K562 (cell line): ENCODE measurements around the gene FAM50B. TPM values are rescaled to one million over a fixed set of nuclear protein-coding genes. Genes with fewer than 3 reads are reported as not detected.

Experiments
- ATAC-seq: fragments of 200-7000 bp; cut with Tn5 transposase; 3 replicates; pipeline ENCODE4 v1.9.1; 2020; ENCODE audit warnings: moderate library complexity
- BruUV-seq: library from RNA; stranded (reverse); fragments of 400-500 nt; replicated peaks from 2 replicates; lab custom pipeline; 2021; lab: Mats Ljungman, UMichigan
- CTCF ChIA-PET: fragments of 300-600 bp; formaldehyde crosslinking; extraction: SDS; loops from one replicate; lab custom pipeline; 2021; ENCODE audit warnings: low intra/inter-chr PET ratio; lab: Yijun Ruan, JAX
- POLR2A ChIA-PET: fragments of 300-600, 350-650 bp; sonication (Branson Sonifier 250); formaldehyde crosslinking; extraction: SDS; loops from one replicate; lab custom pipeline; 2021; ENCODE audit warnings: antibody characterized with exemption, inconsistent platforms; lab: Yijun Ruan, JAX
- DNase-seq, 4 experiments: peaks; one replicate each; pipeline versions ENCODE4 v3.0.0 to v3.0.0-alpha.2; 2011 to 2018; ENCODE audit warnings: low spot score in 3 of 4, mixed read lengths in 3 of 4; ENCODE audit errors: extremely low read depth in 1 of 4
- FAIRE-seq: peaks from 2 replicates; lab custom pipeline; 2011; peaks lifted over from hg19 to GRCh38; lab: Jason Lieb, UNC
- H2AFZ ChIP-seq: 2 replicates; pipeline ENCODE4 v1.6.0; 2011; ENCODE audit warnings: low read depth, low read length, control low read depth, inconsistent platforms
- H3K27ac ChIP-seq: fragments of 200-600 bp; 3 replicates; pipeline ENCODE4 v1.8.0; 2011; ENCODE audit warnings: low read depth, mild to moderate bottlenecking, control low read depth, inconsistent platforms, low read length, moderate library complexity, mixed read lengths; ENCODE audit errors: extremely low read depth
- H3K27me3 ChIP-seq, 2 experiments: fragments of 300-600 bp in 1 of 2; 2 replicates in 1 of 2; 3 replicates in 1 of 2; pipeline versions ENCODE4 v1.6.0 to v1.8.0; 2011; ENCODE audit warnings: inconsistent platforms in 2 of 2, low read length in 2 of 2, mild to moderate bottlenecking in 1 of 2, mixed read lengths in 1 of 2, moderate library complexity in 1 of 2; ENCODE audit not compliant: control insufficient read depth in 2 of 2, insufficient read depth in 2 of 2
- H3K36me3 ChIP-seq: fragments of 300-600 bp; 3 replicates; pipeline ENCODE4 v1.8.0; 2011; ENCODE audit warnings: mild to moderate bottlenecking, low read length, inconsistent platforms; ENCODE audit not compliant: control insufficient read depth, insufficient read depth
- H3K4me1 ChIP-seq, 2 experiments: fragments of 200-600 bp in 1 of 2; replicated peaks in 1 of 2; 2 replicates in 1 of 2; 3 replicates in 1 of 2; pipeline versions ENCODE4 v1.5.1 to v1.8.0; 2011; ENCODE audit warnings: inconsistent platforms in 2 of 2, low read length in 2 of 2, mild to moderate bottlenecking in 1 of 2, mixed read lengths in 1 of 2, moderate library complexity in 1 of 2; ENCODE audit not compliant: control insufficient read depth in 2 of 2, insufficient read depth in 2 of 2
- H3K4me2 ChIP-seq: 2 replicates; pipeline ENCODE4 v1.6.1; 2011; ENCODE audit warnings: low read length, control low read depth, inconsistent platforms, mixed read lengths; ENCODE audit not compliant: insufficient read depth
- H3K4me3 ChIP-seq: fragments of 200-600 bp; sonication (generic), shearing (Covaris generic); 2 replicates; pipeline ENCODE4 v1.5.1; 2016; ENCODE audit warnings: control low read depth, inconsistent platforms
- H3K79me2 ChIP-seq: fragments of 200-600 bp; 3 replicates; pipeline ENCODE4 v1.8.0; 2011; ENCODE audit warnings: low read length, inconsistent platforms; ENCODE audit not compliant: control insufficient read depth, insufficient read depth
- H3K9ac ChIP-seq, 2 experiments: 2 replicates each; pipeline versions ENCODE4 v1.6.0 to v1.6.1; 2011; ENCODE audit warnings: low read depth in 2 of 2, low read length in 2 of 2, control low read depth in 1 of 2, inconsistent platforms in 1 of 2, mild to moderate bottlenecking in 1 of 2, mixed read lengths in 1 of 2; ENCODE audit not compliant: insufficient read depth in 1 of 2
- H3K9me1 ChIP-seq: one replicate; pipeline ENCODE4 v1.6.0; 2011; ENCODE audit warnings: inconsistent platforms, mild to moderate bottlenecking, low read length, moderate library complexity; ENCODE audit not compliant: control insufficient read depth, insufficient read depth
- H3K9me3 ChIP-seq: replicated peaks from 2 replicates; pipeline ENCODE4 v1.5.1; 2011; ENCODE audit warnings: low read depth, low read length, inconsistent platforms; ENCODE audit not compliant: control insufficient read depth, insufficient read depth
- H4K20me1 ChIP-seq: replicated peaks from 2 replicates; pipeline ENCODE4 v1.6.1; 2011; ENCODE audit warnings: low read length, inconsistent platforms, mixed read lengths; ENCODE audit not compliant: control insufficient read depth, insufficient read depth
- ATF6 ChIP-seq: sonication (generic); formaldehyde crosslinking; IDR thresholded peaks from 2 replicates; pipeline ENCODE4 v1.4.0; 2020; ENCODE audit warnings: mild to moderate bottlenecking, missing genetic modification reagents
- CEBPB ChIP-seq: fragments of 450-650 bp; IDR thresholded peaks from 2 replicates; pipeline ENCODE4 v1.6.1; 2016; ENCODE audit warnings: missing genetic modification characterization, missing compliant biosample characterization
- CEBPG ChIP-seq, 3 experiments: fragments of 200-800 bp in 1 of 3; sonication (Bioruptor generic) in 1 of 3; sonication (generic) in 1 of 3; formaldehyde crosslinking in 1 of 3; IDR thresholded peaks in 2 of 3; conservative IDR thresholded peaks in 1 of 3; 2 replicates each; pipeline versions ENCODE4 v1.6.1 to v1.8.0; 2016 to 2022; ENCODE audit warnings: missing compliant biosample characterization in 2 of 3, missing genetic modification characterization in 2 of 3, mild to moderate bottlenecking in 1 of 3, missing genetic modification reagents in 1 of 3
- E2F5 ChIP-seq: sonication (generic); formaldehyde crosslinking; IDR thresholded peaks from 2 replicates; pipeline ENCODE4 v1.8.0; 2022; ENCODE audit warnings: mild to moderate bottlenecking, missing genetic modification reagents
- NR2F6 ChIP-seq: fragments of 450-650 bp; formaldehyde crosslinking; IDR thresholded peaks from 2 replicates; pipeline ENCODE4 v1.4.0; 2020; ENCODE audit warnings: mild to moderate bottlenecking
- PHTF2 ChIP-seq: fragments of 250-450 bp; sonication (Bioruptor Pico); IDR thresholded peaks from 2 replicates; pipeline ENCODE4 v1.5.0; 2021; ENCODE audit warnings: mild to moderate bottlenecking
- SIN3A ChIP-seq, 2 experiments: fragments of 150-350 bp in 1 of 2; IDR thresholded peaks; 2 replicates each; pipeline ENCODE4 v1.6.1; 2011 to 2016; ENCODE audit warnings: borderline replicate concordance in 2 of 2, low read depth in 2 of 2, low read length in 2 of 2, mild to moderate bottlenecking in 2 of 2, moderate library complexity in 2 of 2; ENCODE audit not compliant: control insufficient read depth in 1 of 2
- SNRNP70 ChIP-seq: fragments of 200-400 bp; formaldehyde crosslinking; optimal IDR thresholded peaks from 2 replicates; pipeline ENCODE3; 2017; ENCODE audit warnings: low read depth, low read length
- ZNF584 ChIP-seq: fragments of 200-800 bp; sonication (Bioruptor generic); IDR thresholded peaks from 2 replicates; pipeline ENCODE4 v1.6.1; 2016; ENCODE audit warnings: low read depth, mild to moderate bottlenecking, missing genetic modification characterization, missing compliant biosample characterization
- ZNF695 ChIP-seq: fragments of 450-650 bp; formaldehyde crosslinking; IDR thresholded peaks from 2 replicates; pipeline ENCODE4 v1.4.0; 2020; ENCODE audit warnings: mild to moderate bottlenecking, moderate library complexity
- WGBS: fragments of 100-300 bp; shearing (Covaris generic); methylation state at CpG from one replicate; pipeline ENCODE4 v1.1.6; 2016; ENCODE audit warnings: low coverage, mixed read lengths; ENCODE audit not compliant: insufficient coverage; ENCODE audit errors: missing lambda C conversion rate; 5-methylcytosine and 5-hydroxymethylcytosine counted together
- in situ Hi-C: fragments of 300-500 bp; cut with MboI; formaldehyde crosslinking; loops from 4 replicates; pipeline ENCODE4 v1.15.0; 2018; ENCODE audit warnings: inconsistent platforms, mixed read lengths
- intact Hi-C: fragments of 100-400 bp; cut with micrococcal nuclease; formaldehyde crosslinking; loops from 2 replicates; pipeline ENCODE4 v1.14.2; 2022
- polyA plus RNA-seq, 8 experiments: library from polyadenylated mRNA; depleted of rRNA in 4 of 8; stranded (reverse) in 5 of 8; unstranded in 3 of 8; fragments of >200 nt; fragmentation: Nextera tagmentation in 2 of 8; fragmentation: Illumina TruSeq in 1 of 8; extraction: Ambion mirVana in 2 of 8; extraction: Trizol in 1 of 8; gene quantifications; 2 replicates each; pipeline versions ENCODE4 v1.2.1 to v1.2.3, GENCODE V29; 2011 to 2014; ENCODE audit warnings: inconsistent platforms in 1 of 8, missing spikeins in 1 of 8
- total RNA-seq, 7 experiments: library from RNA; depleted of rRNA in 6 of 7; stranded (reverse); fragments of >200 nt in 6 of 7; fragmentation: Illumina TruSeq in 2 of 7; extraction: Trizol in 2 of 7; gene quantifications; 2 replicates each; pipeline versions ENCODE4 v1.2.1 to v1.2.3, GENCODE V29; 2011 to 2021; ENCODE audit warnings: low replicate concordance in 1 of 7

The FAM50B gene
- total and polyA plus RNA-seq, 9 of the 15 experiments (the other 6 are each of a cell fraction or from before 2014, with no cell fraction given), result 0.09 to 0.16 (median 0.13) TPM; not detected in 6

- 17% methylated on average over 15 of the region's 15 CpGs for WGBS
- in situ Hi-C loops, result no loop called here
- CTCF ChIA-PET, result no interaction called here
- TF ChIP-seq SNRNP70, result no peak
- TF ChIP-seq CEBPB (tag), result peak; percentile 65; the same call in 1 of the 2 replicates
- no peak for TF ChIP-seq CEBPG (CRISPR knock-in tag; IDR thresholded peaks at IDR 0.05)
- TF ChIP-seq CEBPG (tag; conservative IDR thresholded peaks at IDR 0.05 in 1 of 2, IDR thresholded peaks at IDR 0.05 in 1 of 2), result peak; percentile 30 to 50; a peak in 3 of 4 replicates
- no peak overlapping the region for H3K27ac ChIP-seq
- no peaks in the 10 kb centered on the region for H3K79me2 ChIP-seq
- ATAC-seq (no peak), FAIRE-seq (no peak), DNase-seq (no peak)
- no peaks in the 10 kb centered on the region for H3K36me3 ChIP-seq
- no peak overlapping the region for H2AFZ ChIP-seq
- POLR2A ChIA-PET, result interaction anchor here (0.5 kb wide), 1 partner anchor 116 kb away, joined by 4 read pairs; no protein-coding TSS in a partner anchor
- no peaks in the 10 kb centered on the region for H4K20me1 ChIP-seq
- H3K4me3 ChIP-seq, result no peak overlapping the region
- no peaks in the 10 kb centered on the region for H3K4me1 ChIP-seq
- peaks cover 22 to 42% of the 10 kb centered on the region in 2 experiments for H3K27me3 ChIP-seq
- no peaks in the 10 kb centered on the region for H3K9me3 ChIP-seq
- peaks cover 4% of the 10 kb centered on the region for H3K9me1 ChIP-seq
- BruUV-seq, result no TSS peak
- intact Hi-C loops, result loop anchor here (5.0 to 10.0 kb wide), 2 partner anchors 86 to 141 kb away; no protein-coding TSS in a partner anchor
- 0 out of 4 replicates have a peak overlapping the region, but pooled peaks of 1 of the 2 experiments have one; percentile 31 for H3K9ac ChIP-seq
- no peak overlapping the region for H3K4me2 ChIP-seq
Measured at GRCh38 chr6:3888153-3888957, 39.2 kb downstream of the FAM50B start.

GRCh38 chr6:3890047-3890446 lies 40.9 kb downstream of the FAM50B start:
- H4K20me1 ChIP-seq, result no peaks in the 10 kb centered on the region
- no peak overlapping the region for H3K4me3 ChIP-seq
- FAIRE-seq (no peak), DNase-seq (no peak), ATAC-seq (no peak)
- in situ Hi-C loops, result no loop called here
- H3K27ac ChIP-seq, result no peak overlapping the region
- BruUV-seq, result no TSS peak
- no peaks in the 10 kb centered on the region for H3K4me1 ChIP-seq
- WGBS, result 17% methylated on average over 9 of the region's 9 CpGs
- ChIA-PET POLR2A (no interaction called here), CTCF (no interaction called here)
- intact Hi-C loops, result no loop called here
- peaks cover 15 to 40% of the 10 kb centered on the region in 2 experiments for H3K27me3 ChIP-seq
- H3K4me2 ChIP-seq, result no peak overlapping the region
- no peaks in the 10 kb centered on the region for H3K9me3 ChIP-seq
- no peak overlapping the region for H3K9ac ChIP-seq
- H3K9me1 ChIP-seq, result peaks cover 4% of the 10 kb centered on the region
- no peaks in the 10 kb centered on the region for H3K79me2 ChIP-seq
- H2AFZ ChIP-seq, result no peak overlapping the region
- no peaks in the 10 kb centered on the region for H3K36me3 ChIP-seq
- TF ChIP-seq PHTF2 (CRISPR knock-in tag) (no peak), ZNF584 (CRISPR knock-in tag) (no peak), SIN3A (IDR thresholded peaks at IDR 0.05; ENCODE audit: borderline replicate concordance in 2 of 2, control insufficient read depth in 1 of 2, low read depth in 2 of 2, low read length in 2 of 2) (no peak), ATF6 (CRISPR knock-in tag) (no peak), E2F5 (CRISPR knock-in tag) (no peak), NR2F6 (CRISPR knock-in tag) (no peak), ZNF695 (CRISPR knock-in tag) (no peak)
